Upper lobe of right lung (tissue), 1 donor: ENCODE measurements around the gene HMGB4. TPM values are rescaled to one million over a fixed set of nuclear protein-coding genes. Genes with fewer than 3 reads are reported as not detected.

Source experiments
- ATAC-seq: fragments of 200-7000 bp; cut with Tn5 transposase; one replicate; pipeline ENCODE4 v1.9.1; 2020; ENCODE audit warnings: mild to moderate bottlenecking, moderate library complexity
- DNase-seq: peaks from one replicate; pipeline ENCODE4 v3.0.0-alpha.2; 2020
- H3K27ac ChIP-seq: fragments of 200-600 bp; one replicate; pipeline ENCODE4 v1.8.0; 2022
- H3K27me3 ChIP-seq: fragments of 200-600 bp; one replicate; pipeline ENCODE4 v1.8.0; 2022; ENCODE audit warnings: mild to moderate bottlenecking
- H3K36me3 ChIP-seq: fragments of 200-600 bp; one replicate; pipeline ENCODE4 v1.8.0; 2022
- H3K4me1 ChIP-seq: fragments of 200-600 bp; one replicate; pipeline ENCODE4 v1.8.0; 2022
- H3K4me3 ChIP-seq: fragments of 200-600 bp; one replicate; pipeline ENCODE4 v1.8.0; 2022; ENCODE audit warnings: mild to moderate bottlenecking
- H3K9me3 ChIP-seq: fragments of 200-600 bp; one replicate; pipeline ENCODE4 v1.8.0; 2022
- CTCF ChIP-seq: fragments of 200-600 bp; IDR thresholded peaks from one replicate; pipeline ENCODE4 v1.8.0; 2022; ENCODE audit warnings: antibody characterized with exemption
- intact Hi-C: fragments of 100-400 bp; cut with DNase I; formaldehyde crosslinking; loops from one replicate; pipeline ENCODE4 v1.11.0; 2022
- total RNA-seq: library from RNA; stranded (reverse); fragmentation: NEBNext Ultra II Directional; extraction: Animal tissue kit (Norgen Biotek cat#: 25700); gene quantifications from one replicate; pipeline ENCODE4 v1.2.1, GENCODE V29; 2021
- donor health status: DM: no; HTN: yes; CAD: no; lungs with severe emphysema.

HMGB4 gene
- total RNA-seq, 1 donor from 2014 or later, result not detected

- Histone ChIP-seq H3K27ac (no peak overlapping the region), H3K4me1 (no peaks in the 10 kb centered on the region), H3K4me3 (no peak overlapping the region), H3K9me3 (no peaks in the 10 kb centered on the region), H3K36me3 (no peaks in the 10 kb centered on the region), H3K27me3 (peaks cover 6% of the 10 kb centered on the region)
- intact Hi-C loops, result no loop called here
- ATAC-seq (no peak), DNase-seq (no peak)
- no peak for TF ChIP-seq CTCF
Measured at GRCh38 chr1:33824971-33825370, 38.9 kb upstream of the HMGB4 start.

- H3K9me3 ChIP-seq, result no peaks in the 10 kb centered on the region
- no peak overlapping the region for H3K27ac ChIP-seq
- no peaks in the 10 kb centered on the region for H3K4me1 ChIP-seq
- intact Hi-C loops, result no loop called here
- H3K36me3 ChIP-seq, result no peaks in the 10 kb centered on the region
- DNase-seq (no peak), ATAC-seq (no peak)
- H3K27me3 ChIP-seq, result peaks cover 6% of the 10 kb centered on the region
- no peak overlapping the region for H3K4me3 ChIP-seq
- no peak for TF ChIP-seq CTCF
Measured at GRCh38 chr1:33825506-33825905, 38.4 kb upstream of the HMGB4 start.

- no peak overlapping the region for H3K27ac ChIP-seq
- no peaks in the 10 kb centered on the region for H3K36me3 ChIP-seq
- TF ChIP-seq CTCF, result no peak
- DNase-seq (no peak), ATAC-seq (no peak)
- peaks cover 6% of the 10 kb centered on the region for H3K27me3 ChIP-seq
- intact Hi-C loops, result no loop called here
- no peak overlapping the region for H3K4me3 ChIP-seq
- H3K9me3 ChIP-seq, result no peaks in the 10 kb centered on the region
- H3K4me1 ChIP-seq, result no peaks in the 10 kb centered on the region
Measured at GRCh38 chr1:33826311-33826710, 37.6 kb upstream of the HMGB4 start.

- Histone ChIP-seq H3K9me3 (no peaks in the 10 kb centered on the region), H3K4me3 (no peak overlapping the region), H3K27ac (no peak overlapping the region), H3K27me3 (peaks cover 6% of the 10 kb centered on the region), H3K36me3 (no peaks in the 10 kb centered on the region), H3K4me1 (no peaks in the 10 kb centered on the region)
- TF ChIP-seq CTCF, result no peak
- intact Hi-C loops, result no loop called here
- no peak for ATAC-seq
- DNase-seq, result no peak
Measured at GRCh38 chr1:33826711-33827110, 37.2 kb upstream of the HMGB4 start.

- Histone ChIP-seq H3K9me3 (no peaks in the 10 kb centered on the region), H3K36me3 (no peaks in the 10 kb centered on the region), H3K27me3 (peaks cover 3% of the 10 kb centered on the region), H3K4me1 (no peaks in the 10 kb centered on the region), H3K27ac (no peak overlapping the region), H3K4me3 (no peak overlapping the region)
- ATAC-seq (no peak), DNase-seq (no peak)
- TF ChIP-seq CTCF, result no peak
- intact Hi-C loops, result no loop called here
Measured at GRCh38 chr1:33828059-33828458, 35.8 kb upstream of the HMGB4 start.

GRCh38 chr1:33828654-33829053, 35.2 kb upstream of the HMGB4 start:
- intact Hi-C loops, result no loop called here
- Histone ChIP-seq H3K9me3 (no peaks in the 10 kb centered on the region), H3K4me1 (no peaks in the 10 kb centered on the region), H3K27ac (no peak overlapping the region), H3K4me3 (no peak overlapping the region), H3K36me3 (no peaks in the 10 kb centered on the region), H3K27me3 (no peaks in the 10 kb centered on the region)
- no peak for TF ChIP-seq CTCF
- ATAC-seq (no peak), DNase-seq (no peak)
